ENCODE data around the gene ZCCHC17. TPM values are rescaled to one million over a fixed set of nuclear protein-coding genes. Genes with fewer than 3 reads are reported as not detected.

ZCCHC17 gene
- total and polyA plus RNA-seq, 2 donors (not counting 3 experiments of a cell fraction or from before 2014, with no cell fraction given): 32.0 to 41.4 TPM

- Histone ChIP-seq H3K27ac (ENCODE audit: insufficient read depth, low read depth, low read length) (no peak overlapping the region), H3K9ac (replicated peaks; ENCODE audit: extremely low read depth, insufficient read depth, low read length) (no peak overlapping the region), H3K27me3 (ENCODE audit: control insufficient read depth in 2 of 2, insufficient read depth in 2 of 2, low read length in 2 of 2) (no peaks in the 10 kb centered on the region), H4K20me1 (replicated peaks; ENCODE audit: control insufficient read depth, extremely low read depth, insufficient read depth, low read length) (no peaks in the 10 kb centered on the region), H3K36me3 (ENCODE audit: control insufficient read depth in 2 of 2, extremely low read depth in 1 of 2, insufficient read depth in 2 of 2, low read length in 2 of 2) (no peaks in the 10 kb centered on the region), H3K4me1 (ENCODE audit: control insufficient read depth, extremely low read depth, insufficient read depth, low read length) (peaks cover 6% of the 10 kb centered on the region), H3K4me2 (ENCODE audit: insufficient read depth, low read length) (no peak overlapping the region), H3K79me2 (ENCODE audit: control insufficient read depth, insufficient read depth, low read length) (no peaks in the 10 kb centered on the region), H3K9me3 (replicated peaks; ENCODE audit: control insufficient read depth, insufficient read depth, low read length) (no peaks in the 10 kb centered on the region), H3K9me1 (replicated peaks; ENCODE audit: control insufficient read depth, extremely low read depth, insufficient read depth, low read length) (no peaks in the 10 kb centered on the region), H2AFZ (ENCODE audit: low read depth, low read length) (no peak overlapping the region), H3K4me3 (replicated peaks in 1 of 3; ENCODE audit: insufficient read depth in 1 of 3, low read depth in 1 of 3, low read length in 3 of 3) (no peak overlapping the region)
- intact Hi-C loops (cut with micrococcal nuclease): no loop called here
- FAIRE-seq: peak; percentile 38
- TSS peak; percentile 38 for BruUV-seq (replicated peaks)
- no peak for DNase-seq (ENCODE audit: low read depth, low spot score)
- ChIA-PET CTCF (interaction anchor here (0.5 to 1.4 kb wide), 2 partner anchors 17 to 542 kb away, joined by 3 to 7 read pairs; no protein-coding TSS in a partner anchor), POLR2A (no interaction called here)
- TF ChIP-seq, protein P1, sequence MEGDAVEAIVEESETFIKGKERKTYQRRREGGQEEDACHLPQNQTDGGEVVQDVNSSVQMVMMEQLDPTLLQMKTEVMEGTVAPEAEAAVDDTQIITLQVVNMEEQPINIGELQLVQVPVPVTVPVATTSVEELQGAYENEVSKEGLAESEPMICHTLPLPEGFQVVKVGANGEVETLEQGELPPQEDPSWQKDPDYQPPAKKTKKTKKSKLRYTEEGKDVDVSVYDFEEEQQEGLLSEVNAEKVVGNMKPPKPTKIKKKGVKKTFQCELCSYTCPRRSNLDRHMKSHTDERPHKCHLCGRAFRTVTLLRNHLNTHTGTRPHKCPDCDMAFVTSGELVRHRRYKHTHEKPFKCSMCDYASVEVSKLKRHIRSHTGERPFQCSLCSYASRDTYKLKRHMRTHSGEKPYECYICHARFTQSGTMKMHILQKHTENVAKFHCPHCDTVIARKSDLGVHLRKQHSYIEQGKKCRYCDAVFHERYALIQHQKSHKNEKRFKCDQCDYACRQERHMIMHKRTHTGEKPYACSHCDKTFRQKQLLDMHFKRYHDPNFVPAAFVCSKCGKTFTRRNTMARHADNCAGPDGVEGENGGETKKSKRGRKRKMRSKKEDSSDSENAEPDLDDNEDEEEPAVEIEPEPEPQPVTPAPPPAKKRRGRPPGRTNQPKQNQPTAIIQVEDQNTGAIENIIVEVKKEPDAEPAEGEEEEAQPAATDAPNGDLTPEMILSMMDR (IDR thresholded peaks at IDR 0.05; ENCODE audit: extremely low read depth in 1 of 2, insufficient read depth in 1 of 2, low read depth in 1 of 2, low read length in 2 of 2): no peak
- TF ChIP-seq POLR2AphosphoS5 (IDR thresholded peaks at IDR 0.05; ENCODE audit: insufficient read depth, low read depth, low read length) (no peak), MAX (IDR thresholded peaks at IDR 0.05; ENCODE audit: insufficient read depth, insufficient read length) (no peak), MYC (IDR thresholded peaks at IDR 0.05; ENCODE audit: low read depth, low read length) (no peak), POLR2A (IDR thresholded peaks at IDR 0.05; ENCODE audit: low read depth, low read length) (no peak), JUN (IDR thresholded peaks at IDR 0.05; ENCODE audit: borderline replicate concordance, insufficient read depth, insufficient read length, low read depth) (no peak), EZH2 (IDR thresholded peaks at IDR 0.05; ENCODE audit: borderline replicate concordance, low read depth, low read length, severe bottlenecking) (no peak), FOS (IDR thresholded peaks at IDR 0.05; ENCODE audit: borderline replicate concordance, insufficient read depth, low read length) (no peak), GATA2 (IDR thresholded peaks at IDR 0.05; ENCODE audit: insufficient read depth, insufficient read length, low read depth, low read length) (no peak)
- dilution Hi-C loops (cut with MboI; ENCODE audit: extremely low pct_ligation_motif_present, low sequenced_read_pairs): no loop called here
Observed at GRCh38 chr1:31377364-31377863, 80.6 kb downstream of the ZCCHC17 start.

All from endothelial cell of umbilical vein (primary cell).